HPDE6-E6E7 (cell line): Measurements from ENCODE around the gene CAPN5.

Experiments
- DNase-seq: peaks from one replicate; pipeline ENCODE4 v3.0.0; 2011; ENCODE audit warnings: missing footprints; ENCODE audit errors: extremely low spot score

Gene CAPN5

GRCh38 chr11:77082838-77083565 is 16.2 kb downstream of the CAPN5 start:
- no peak for DNase-seq

GRCh38 chr11:77083566-77084245 is 16.9 kb downstream of the CAPN5 start:
- DNase-seq, result no peak

GRCh38 chr11:77084581-77085191 is 17.9 kb downstream of the CAPN5 start:
- no peak for DNase-seq

- DNase-seq, result no peak
Observed at GRCh38 chr11:77085652-77086051, 18.9 kb downstream of the CAPN5 start.

GRCh38 chr11:77086521-77087472 is 20.0 kb downstream of the CAPN5 start:
- DNase-seq, result no peak

- no peak for DNase-seq
Observed at GRCh38 chr11:77087723-77088225, 21.0 kb downstream of the CAPN5 start.

GRCh38 chr11:77088236-77089003 is 21.6 kb downstream of the CAPN5 start:
- no peak for DNase-seq

- no peak for DNase-seq
Observed at GRCh38 chr11:77089004-77089545, 22.3 kb downstream of the CAPN5 start.

GRCh38 chr11:77090046-77090372 is 23.2 kb downstream of the CAPN5 start:
- DNase-seq, result no peak

GRCh38 chr11:77090373-77091111 is 23.8 kb downstream of the CAPN5 start:
- no peak for DNase-seq

- DNase-seq, result peak; percentile 88
Observed at GRCh38 chr11:77091146-77091940, 24.6 kb downstream of the CAPN5 start.

- no peak for DNase-seq
Observed at GRCh38 chr11:77092382-77092781, 25.6 kb downstream of the CAPN5 start.

- no peak for DNase-seq
Observed at GRCh38 chr11:77093056-77093891, 26.5 kb downstream of the CAPN5 start.

- DNase-seq, result no peak
Observed at GRCh38 chr11:77093987-77094840, 27.4 kb downstream of the CAPN5 start.

- no peak for DNase-seq
Observed at GRCh38 chr11:77094841-77095365, 28.1 kb downstream of the CAPN5 start.

- DNase-seq, result no peak
Observed at GRCh38 chr11:77095551-77096490, 29.1 kb downstream of the CAPN5 start.
